GM21367 (cell line): ENCODE data around the gene ATP1B2.

Source experiments
- ATAC-seq: cut with Tn5 transposase; IDR thresholded peaks from one replicate; pipeline ENCODE4 v1.9.1; 2021; ENCODE audit not compliant: unreplicated experiment

The ATP1B2 gene

GRCh38 chr17:7684851-7685532, 34.3 kb downstream of the ATP1B2 start:
- no peak for ATAC-seq

GRCh38 chr17:7685533-7686221, 35.0 kb downstream of the ATP1B2 start:
- ATAC-seq, result peak; percentile 48

DNA sequence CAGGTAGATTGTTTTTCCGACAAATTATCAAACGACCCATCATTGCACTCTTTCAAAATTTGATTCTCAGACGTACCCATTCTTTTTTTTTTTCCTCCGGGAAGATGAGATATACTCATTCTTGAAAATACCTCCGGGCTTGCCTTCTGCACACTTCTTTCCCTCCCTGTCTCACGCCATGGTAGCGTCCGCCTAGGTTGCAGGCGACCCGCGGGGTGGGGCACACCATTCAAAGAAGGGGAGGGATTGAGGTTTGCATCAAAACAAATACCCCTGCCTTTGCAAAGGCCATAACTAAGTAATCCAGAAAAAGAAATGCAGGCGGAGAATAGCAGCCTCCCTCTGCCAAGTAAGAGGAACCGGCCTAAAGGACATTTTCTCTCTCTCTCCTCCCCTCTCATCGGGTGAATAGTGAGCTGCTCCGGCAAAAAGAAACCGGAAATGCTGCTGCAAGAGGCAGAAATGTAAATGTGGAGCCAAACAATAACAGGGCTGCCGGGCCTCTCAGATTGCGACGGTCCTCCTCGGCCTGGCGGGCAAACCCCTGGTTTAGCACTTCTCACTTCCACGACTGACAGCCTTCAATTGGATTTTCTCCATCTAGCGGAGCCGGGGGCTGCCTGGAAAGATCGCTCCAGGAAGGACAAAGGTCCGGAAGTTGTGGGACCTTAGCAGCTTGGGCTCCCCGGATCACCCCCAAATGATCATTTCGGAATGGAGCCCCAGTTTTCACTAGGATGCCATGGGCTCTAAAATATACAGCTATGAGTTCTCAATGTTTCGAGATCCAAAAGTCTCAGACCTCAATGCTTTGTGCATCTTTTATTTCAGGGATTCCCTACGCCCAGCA, 35.7 kb downstream of the ATP1B2 start:
- ATAC-seq, result peak; percentile 27

DNA sequence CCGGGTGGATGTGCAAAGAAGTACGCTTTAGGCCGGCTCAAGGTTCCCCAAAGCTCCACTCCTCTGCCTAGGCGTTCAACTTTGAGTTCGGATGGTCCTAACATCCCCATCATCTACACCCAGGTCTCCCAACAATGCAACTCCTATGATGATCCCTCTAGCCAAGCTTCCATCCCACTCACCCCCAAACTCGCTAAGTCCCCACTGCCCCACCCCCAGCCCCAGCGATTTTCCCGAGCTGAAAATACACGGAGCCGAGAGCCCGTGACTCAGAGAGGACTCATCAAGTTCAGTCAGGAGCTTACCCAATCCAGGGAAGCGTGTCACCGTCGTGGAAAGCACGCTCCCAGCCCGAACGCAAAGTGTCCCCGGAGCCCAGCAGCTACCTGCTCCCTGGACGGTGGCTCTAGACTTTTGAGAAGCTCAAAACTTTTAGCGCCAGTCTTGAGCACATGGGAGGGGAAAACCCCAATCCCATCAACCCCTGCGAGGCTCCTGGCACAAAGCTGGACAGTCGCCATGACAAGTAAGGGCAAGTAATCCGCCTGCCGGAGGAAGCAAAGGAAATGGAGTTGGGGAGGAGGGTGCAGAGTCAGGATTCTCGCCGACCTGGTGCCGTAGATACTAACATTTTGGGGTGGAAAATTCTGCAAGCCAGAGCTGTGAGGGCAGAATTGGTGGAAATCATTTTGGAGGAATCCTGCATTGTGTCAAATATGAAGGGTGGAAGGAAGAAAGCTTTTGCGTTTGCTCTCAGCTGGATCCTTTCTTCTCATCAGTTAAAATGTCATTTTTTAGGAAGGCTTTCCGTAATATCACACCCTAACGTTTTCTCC, 36.6 kb downstream of the ATP1B2 start, which contains the start of gene TP53:
Gene TP53 (minus strand): TSS at position 419 of the 836 bp plus-strand sequence. CDS start 10,896 bp downstream, outside the sequence.
- no peak for ATAC-seq

GRCh38 chr17:7687908-7688807, 37.4 kb downstream of the ATP1B2 start, which contains the start of gene WRAP53:
Gene WRAP53, plus strand, starts transcription at chr17:7688477. Its CDS starts 172 bp downstream, at chr17:7688649.
- ATAC-seq, result peak; percentile 58

GRCh38 chr17:7688808-7689316, 38.1 kb downstream of the ATP1B2 start:
- ATAC-seq, result no peak

- ATAC-seq, result no peak
Measured at GRCh38 chr17:7695586-7695985, 44.9 kb downstream of the ATP1B2 start.

GRCh38 chr17:7697828-7698588, 47.3 kb downstream of the ATP1B2 start:
- ATAC-seq, result no peak

DNA sequence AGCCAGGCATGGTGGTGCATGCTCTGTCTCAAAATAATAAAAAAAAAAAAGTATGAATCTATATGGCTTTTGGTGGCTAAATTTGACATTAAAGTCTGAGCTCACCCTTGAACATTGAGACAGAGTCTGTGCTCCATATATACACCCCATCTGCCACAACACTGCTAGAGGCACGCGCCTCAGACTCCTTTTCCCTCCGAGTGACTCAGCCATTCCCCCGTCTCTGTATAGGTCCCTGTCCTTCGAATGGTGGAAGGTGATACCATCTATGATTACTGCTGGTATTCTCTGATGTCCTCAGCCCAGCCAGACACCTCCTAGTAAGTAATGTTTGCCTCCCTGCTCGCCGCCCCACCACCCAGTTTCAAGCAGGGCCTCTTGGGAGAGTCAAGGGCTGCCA, 49.8 kb downstream of the ATP1B2 start:
- no peak for ATAC-seq

DNA sequence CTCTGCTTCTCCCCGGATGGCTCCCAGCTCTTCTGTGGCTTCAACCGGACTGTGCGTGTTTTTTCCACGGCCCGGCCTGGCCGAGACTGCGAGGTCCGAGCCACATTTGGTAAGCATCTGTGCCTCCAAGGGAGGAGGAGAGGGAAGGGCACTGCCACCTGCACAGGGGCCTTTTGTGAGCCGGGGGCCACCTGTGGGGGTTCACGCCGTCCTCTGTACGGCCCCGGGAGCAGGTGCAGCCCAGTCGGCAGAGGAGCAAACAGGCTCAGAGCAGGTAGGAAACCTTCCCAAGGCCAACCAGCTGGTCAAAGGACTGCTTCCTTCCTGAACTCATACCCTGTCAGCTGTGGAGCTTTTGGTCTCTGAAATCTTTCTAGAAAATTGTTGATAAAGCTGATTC, 51.0 kb downstream of the ATP1B2 start:
- no peak for ATAC-seq

GRCh38 chr17:7702776-7703175, 52.0 kb downstream of the ATP1B2 start:
- ATAC-seq, result no peak

GRCh38 chr17:7703584-7704479, 53.1 kb downstream of the ATP1B2 start:
- no peak for ATAC-seq

- ATAC-seq, result no peak
Measured at GRCh38 chr17:7704601-7705268, 54.0 kb downstream of the ATP1B2 start, which contains the start of gene EFNB3. Gene EFNB3, plus strand, starts transcription at chr17:7705202. Its CDS starts 397 bp downstream, at chr17:7705599.

DNA sequence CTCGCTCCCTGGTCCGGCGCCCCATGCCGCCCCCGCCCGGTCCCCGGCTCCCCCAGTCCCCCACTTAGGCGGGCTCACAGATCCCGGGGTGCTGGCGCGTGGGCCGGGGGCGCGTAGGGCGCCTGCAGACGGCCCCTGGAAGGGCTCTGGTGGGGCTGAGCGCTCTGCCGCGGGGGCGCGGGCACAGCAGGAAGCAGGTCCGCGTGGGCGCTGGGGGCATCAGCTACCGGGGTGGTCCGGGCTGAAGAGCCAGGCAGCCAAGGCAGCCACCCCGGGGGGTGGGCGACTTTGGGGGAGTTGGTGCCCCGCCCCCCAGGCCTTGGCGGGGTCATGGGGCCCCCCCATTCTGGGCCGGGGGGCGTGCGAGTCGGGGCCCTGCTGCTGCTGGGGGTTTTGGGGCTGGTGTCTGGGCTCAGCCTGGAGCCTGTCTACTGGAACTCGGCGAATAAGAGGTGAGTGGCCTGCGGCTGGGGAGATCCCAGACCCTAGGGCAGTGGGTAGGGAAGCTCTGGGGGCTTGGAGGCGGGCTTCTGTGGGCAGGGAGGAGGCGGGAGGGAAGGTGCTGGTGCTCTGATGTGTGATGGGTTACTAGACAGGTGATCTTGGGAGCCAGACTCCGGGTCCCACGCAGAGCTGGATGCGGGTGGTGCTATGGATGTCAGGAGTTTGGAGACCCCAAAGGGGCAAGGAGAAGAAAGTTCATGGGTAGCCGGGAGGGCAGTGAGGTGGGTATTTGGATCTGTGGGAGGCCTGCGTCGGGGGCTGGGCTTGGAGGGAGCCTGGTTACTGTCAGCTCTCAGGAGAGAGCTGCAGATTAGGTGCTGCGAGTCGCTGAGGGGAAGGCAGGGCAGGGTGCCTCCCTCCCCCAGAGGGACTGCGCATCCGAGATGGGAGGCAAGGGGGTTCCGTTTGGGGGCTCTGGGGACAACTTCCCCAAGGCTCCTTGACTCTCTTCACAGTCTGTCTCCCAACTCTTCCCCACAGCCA, 54.8 kb downstream of the ATP1B2 start:
- ATAC-seq, result no peak

GRCh38 chr17:7706631-7707354, 56.1 kb downstream of the ATP1B2 start:
- no peak for ATAC-seq
